Measurements from ENCODE around the gene GPR39. TPM values are rescaled to one million over a fixed set of nuclear protein-coding genes. Genes with fewer than 3 reads are reported as not detected.

Gene GPR39
- total RNA-seq, 4 donors from 2014 or later: 0.52 to 53.2 (median 6.8) TPM; not detected in 1

- no peaks in the 10 kb centered on the region for H3K36me3 ChIP-seq
- peaks cover 10 to 15% of the 10 kb centered on the region in 2 donors for H3K27me3 ChIP-seq
- TF ChIP-seq POLR2A (IDR thresholded peaks at IDR 0.05): no peak
- no peaks in the 10 kb centered on the region for H3K9me3 ChIP-seq
- no peak for DNase-seq
- intact Hi-C loops (cut with DNase I; ENCODE audit: low total_unique reads): no loop called here
- H3K4me1 ChIP-seq: peaks cover 0 to 28% of the 10 kb centered on the region in 2 donors
- no peak overlapping the region for H3K27ac ChIP-seq
- peak overlapping the region; percentile 2 to 23 for H3K4me3 ChIP-seq
Observed at GRCh38 chr2:132668987-132669907, 252.6 kb downstream of the GPR39 start.

- no peaks in the 10 kb centered on the region for H3K36me3 ChIP-seq
- no peak within 1 kb of the TSS for H3K27ac ChIP-seq
Observed at GRCh38 chr2:132669908-132670495, 253.4 kb downstream of the GPR39 start, which contains the start of gene LYPD1. TSS of gene LYPD1 (minus strand) at chr2:132670205. CDS start at chr2:132669932, 273 bp downstream.

GRCh38 chr2:132670496-132671150 lies 254.0 kb downstream of the GPR39 start:
- intact Hi-C loops (cut with DNase I; ENCODE audit: low total_unique reads): no loop called here
- H3K27me3 ChIP-seq: peaks cover 10 to 15% of the 10 kb centered on the region in 2 donors
- H3K4me1 ChIP-seq: peaks cover 0 to 28% of the 10 kb centered on the region in 2 donors
- no peak overlapping the region for H3K27ac ChIP-seq
- peak overlapping the region; percentile 23 for H3K4me3 ChIP-seq
- no peak for DNase-seq
- TF ChIP-seq POLR2A (IDR thresholded peaks at IDR 0.05) (no peak), CTCF (IDR thresholded peaks at IDR 0.05) (no peak)
- no peaks in the 10 kb centered on the region for H3K36me3 ChIP-seq
- no peaks in the 10 kb centered on the region for H3K9me3 ChIP-seq

More at GRCh38 chr2:132669908-132670495, 253.4 kb downstream of the GPR39 start, which contains the start of gene LYPD1:
- DNase-seq: no peak
- TF ChIP-seq POLR2A (IDR thresholded peaks at IDR 0.05) (no peak), CTCF (IDR thresholded peaks at IDR 0.05) (no peak)
- no peaks in the 10 kb centered on the region for H3K9me3 ChIP-seq
- H3K4me3 ChIP-seq: peak within 1 kb of the TSS; percentile 23
- peaks cover 10 to 15% of the 10 kb centered on the region in 2 donors for H3K27me3 ChIP-seq
- peaks cover 0 to 28% of the 10 kb centered on the region in 2 donors for H3K4me1 ChIP-seq
- intact Hi-C loops (cut with DNase I; ENCODE audit: low total_unique reads): no loop called here

GRCh38 chr2:132671151-132671835 lies 254.7 kb downstream of the GPR39 start:
- Histone ChIP-seq H3K27me3 (peaks cover 10 to 15% of the 10 kb centered on the region in 2 donors), H3K36me3 (no peaks in the 10 kb centered on the region), H3K4me3 (peak overlapping the region in 1 of 2 donors; percentile 23), H3K27ac (no peak overlapping the region), H3K4me1 (peaks cover 0 to 28% of the 10 kb centered on the region in 2 donors), H3K9me3 (no peaks in the 10 kb centered on the region)
- DNase-seq: no peak
- intact Hi-C loops (cut with DNase I; ENCODE audit: low total_unique reads): no loop called here
- no peak for TF ChIP-seq POLR2A (IDR thresholded peaks at IDR 0.05)
- no peak for TF ChIP-seq CTCF (IDR thresholded peaks at IDR 0.05)

- Histone ChIP-seq H3K27ac (no peak overlapping the region), H3K36me3 (no peaks in the 10 kb centered on the region), H3K27me3 (peaks cover 0 to 2% of the 10 kb centered on the region in 2 donors), H3K4me3 (no peak overlapping the region), H3K9me3 (no peaks in the 10 kb centered on the region), H3K4me1 (no peaks in the 10 kb centered on the region)
- TF ChIP-seq CTCF (IDR thresholded peaks at IDR 0.05): no peak
- no peak for TF ChIP-seq POLR2A (IDR thresholded peaks at IDR 0.05)
- DNase-seq: no peak
- intact Hi-C loops (cut with DNase I; ENCODE audit: low total_unique reads): no loop called here
Observed at GRCh38 chr2:132676999-132677398, 260.4 kb downstream of the GPR39 start.

Data from uterus (tissue), 4 donors.